ENCODE measurements around the gene ROR1. TPM values are rescaled to one million over a fixed set of nuclear protein-coding genes. Genes with fewer than 3 reads are reported as not detected.

The ROR1 gene
- 10.2 and 18.7 TPM in 2 replicates for total RNA-seq

DNA sequence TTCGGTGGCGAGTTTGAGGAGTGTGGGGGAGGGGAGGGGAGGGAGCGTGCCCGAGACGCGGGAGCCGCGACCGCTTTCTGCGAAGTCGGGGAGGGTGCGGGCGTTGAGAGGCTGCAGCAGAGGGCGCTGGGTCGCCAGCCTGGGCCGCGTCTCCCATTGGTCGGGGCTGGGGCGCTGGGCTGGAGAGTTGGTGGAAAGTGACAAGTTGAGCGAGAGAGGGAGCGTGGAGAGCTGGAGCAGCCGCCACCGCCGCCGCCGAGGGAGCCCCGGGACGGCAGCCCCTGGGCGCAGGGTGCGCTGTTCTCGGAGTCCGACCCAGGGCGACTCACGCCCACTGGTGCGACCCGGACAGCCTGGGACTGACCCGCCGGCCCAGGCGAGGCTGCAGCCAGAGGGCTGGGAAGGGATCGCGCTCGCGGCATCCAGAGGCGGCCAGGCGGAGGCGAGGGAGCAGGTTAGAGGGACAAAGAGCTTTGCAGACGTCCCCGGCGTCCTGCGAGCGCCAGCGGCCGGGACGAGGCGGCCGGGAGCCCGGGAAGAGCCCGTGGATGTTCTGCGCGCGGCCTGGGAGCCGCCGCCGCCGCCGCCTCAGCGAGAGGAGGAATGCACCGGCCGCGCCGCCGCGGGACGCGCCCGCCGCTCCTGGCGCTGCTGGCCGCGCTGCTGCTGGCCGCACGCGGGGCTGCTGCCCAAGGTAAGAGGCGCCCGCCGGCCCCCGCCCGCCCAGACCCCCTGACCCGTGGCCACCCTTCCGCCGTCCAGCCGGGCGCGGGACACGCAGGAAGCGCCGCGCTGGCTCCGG is at the start of gene ROR1:
Gene ROR1 (plus strand): TSS at position 203 of the 802 bp plus-strand sequence.

DNA sequence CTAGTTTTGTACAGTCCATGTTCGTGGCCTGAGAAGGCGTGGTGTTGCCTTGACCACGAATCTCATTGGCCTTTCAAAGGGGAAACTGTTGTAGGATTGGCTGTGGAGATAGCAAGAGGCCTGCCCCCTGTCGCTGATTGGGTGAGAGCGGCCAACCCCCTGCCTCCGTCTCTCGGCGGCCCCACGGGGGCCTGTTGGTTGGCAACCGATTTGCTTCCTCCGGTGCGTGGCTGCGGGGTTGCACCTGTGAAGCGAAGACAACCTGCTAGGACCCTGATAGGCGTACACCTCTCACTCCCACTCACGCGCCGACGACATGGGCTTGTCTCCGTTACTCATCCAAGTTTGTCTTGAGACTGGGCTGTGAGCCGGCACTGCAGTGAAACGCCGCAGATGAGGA is 429.6 kb downstream of the ROR1 start, which contains the start of gene UBE2U:
Gene UBE2U (plus strand): TSS at position 204 of the 400 bp plus-strand sequence. CDS start 428 bp downstream, outside the sequence.

Other genes with a start within 250 kb of the ROR1 start
- 64.2 and 88.4 TPM in 2 replicates for gene PGM1, start 180.6 kb upstream of the ROR1 start, total RNA-seq